A549 (cell line): ENCODE results near the gene GET4. TPM values are rescaled to one million over a fixed set of nuclear protein-coding genes. Genes with fewer than 3 reads are reported as not detected.

Source experiments
- ATAC-seq, 2 experiments: fragments of 200-7000 bp in 1 of 2; fragments of >200 bp in 1 of 2; cut with Nextera tagmentation in 1 of 2; cut with Tn5 transposase in 1 of 2; 3 replicates each; pipeline versions ENCODE4 v1.8.0 to v1.9.1; 2018 to 2020; ENCODE audit warnings: mild to moderate bottlenecking in 1 of 2, moderate library complexity in 1 of 2
- CTCF ChIA-PET: fragments of 300-600 bp; sonication (Branson Sonifier 250); formaldehyde crosslinking; extraction: SDS; loops from one replicate; lab custom pipeline; 2021; ENCODE audit warnings: antibody characterized with exemption, inconsistent platforms; lab: Yijun Ruan, JAX
- POLR2A ChIA-PET: fragments of 350-600 bp; formaldehyde crosslinking; extraction: SDS; loops from one replicate; lab custom pipeline; 2021; ENCODE audit warnings: antibody characterized with exemption, inconsistent platforms; lab: Yijun Ruan, JAX
- DNase-seq, 2 experiments: peaks; one replicate each; pipeline versions ENCODE4 v3.0.0 to v3.0.0-alpha.2; 2011 to 2016; ENCODE audit warnings: low read depth in 1 of 2, low spot score in 1 of 2
- FAIRE-seq: peaks from 2 replicates; lab custom pipeline; 2011; peaks lifted over from hg19 to GRCh38; lab: Jason Lieb, UNC
- H3K27ac ChIP-seq, 2 experiments: fragments of >200 bp; sonication (Bioruptor Twin); formaldehyde crosslinking; 3 replicates each; pipeline ENCODE4 v1.5.1; 2016 to 2017
- H3K4me1 ChIP-seq: fragments of >200 bp; sonication (Bioruptor Twin); formaldehyde crosslinking; 3 replicates; pipeline ENCODE4 v1.6.1; 2016
- H3K4me2 ChIP-seq: fragments of >200 bp; sonication (Bioruptor Twin); formaldehyde crosslinking; 3 replicates; pipeline ENCODE4 v1.6.1; 2016
- H3K4me3 ChIP-seq: fragments of >200 bp; sonication (Bioruptor Twin); formaldehyde crosslinking; 3 replicates; pipeline ENCODE4 v1.5.1; 2016
- H3K9me3 ChIP-seq: fragments of >200 bp; sonication (Bioruptor Twin); formaldehyde crosslinking; 3 replicates; pipeline ENCODE4 v1.6.1; 2016
- CBX2 ChIP-seq: fragments of 200-600 bp; sonication (generic); IDR thresholded peaks from 2 replicates; pipeline ENCODE4 v1.6.1; 2016; ENCODE audit warnings: low read depth, mild to moderate bottlenecking, borderline replicate concordance
- CHD4 ChIP-seq: fragments of 200-600 bp; sonication (generic); IDR thresholded peaks from 2 replicates; pipeline ENCODE4 v1.6.1; 2016; ENCODE audit warnings: antibody characterized with exemption, mild to moderate bottlenecking, borderline replicate concordance
- EP300 ChIP-seq, 2 experiments: fragments of >200 bp; sonication (Bioruptor Twin); formaldehyde crosslinking; IDR thresholded peaks; 2 replicates in 1 of 2; 3 replicates in 1 of 2; pipeline ENCODE4 v1.6.1; 2016 to 2017
- FOSB ChIP-seq: fragments of 250-450 bp; sonication (Bioruptor Pico); IDR thresholded peaks from 2 replicates; pipeline ENCODE4 v1.5.0; 2020; ENCODE audit warnings: mild to moderate bottlenecking, moderate library complexity
- GATA3 ChIP-seq: IDR thresholded peaks from 2 replicates; pipeline ENCODE4 v1.6.1; 2012; ENCODE audit warnings: borderline replicate concordance
- HDAC2 ChIP-seq: fragments of 200-600 bp; sonication (generic); IDR thresholded peaks from 2 replicates; pipeline ENCODE4 v1.6.1; 2016
- HEYL ChIP-seq: fragments of 250-450 bp; sonication (Bioruptor Pico); IDR thresholded peaks from 2 replicates; pipeline ENCODE4 v1.8.0; 2021; ENCODE audit warnings: mild to moderate bottlenecking, moderate library complexity
- HOXB13 ChIP-seq: fragments of 250-450 bp; sonication (Bioruptor Pico); IDR thresholded peaks from 2 replicates; pipeline ENCODE4 v1.5.0; 2020; ENCODE audit warnings: low read depth, mild to moderate bottlenecking, moderate library complexity
- HOXB5 ChIP-seq: fragments of 250-450 bp; sonication (Bioruptor Pico); IDR thresholded peaks from 2 replicates; pipeline ENCODE4 v1.5.0; 2020; ENCODE audit warnings: mild to moderate bottlenecking, moderate library complexity
- JUN ChIP-seq, 2 experiments: fragments of >200 bp; sonication (Bioruptor Twin); formaldehyde crosslinking; IDR thresholded peaks; 2 replicates in 1 of 2; 3 replicates in 1 of 2; pipeline ENCODE4 v1.6.1; 2016 to 2017
- KDM5A ChIP-seq: fragments of 200-600 bp; sonication (generic); IDR thresholded peaks from 2 replicates; pipeline ENCODE4 v1.6.1; 2016; ENCODE audit warnings: antibody characterized with exemption, mild to moderate bottlenecking
- NFE2L2 ChIP-seq: fragments of 150-350 bp; conservative IDR thresholded peaks from 2 replicates; pipeline ENCODE4 v1.6.1; 2014; ENCODE audit warnings: low read length
- NPAS2 ChIP-seq: fragments of 250-450 bp; sonication (Bioruptor Pico); IDR thresholded peaks from 2 replicates; pipeline ENCODE4 v1.8.0; 2022; ENCODE audit warnings: mild to moderate bottlenecking, moderate library complexity, borderline replicate concordance
- POLR2A ChIP-seq: IDR thresholded peaks from 2 replicates; pipeline ENCODE4 v1.6.1; 2012; ENCODE audit warnings: mild to moderate bottlenecking, low read length
- REST ChIP-seq: fragments of 200-600 bp; sonication (generic); IDR thresholded peaks from 2 replicates; pipeline ENCODE4 v1.6.1; 2016; ENCODE audit warnings: antibody characterized with exemption, mild to moderate bottlenecking, moderate library complexity
- RNF2 ChIP-seq: fragments of 200-600 bp; sonication (generic); IDR thresholded peaks from 2 replicates; pipeline ENCODE4 v1.6.1; 2016; ENCODE audit warnings: low read depth, mild to moderate bottlenecking, antibody characterized with exemption, moderate library complexity, borderline replicate concordance
- TFCP2L1 ChIP-seq: fragments of 250-450 bp; sonication (Bioruptor Pico); IDR thresholded peaks from 2 replicates; pipeline ENCODE4 v1.5.0; 2021; ENCODE audit warnings: mild to moderate bottlenecking
- USF2 ChIP-seq: fragments of 450-650 bp; IDR thresholded peaks from 2 replicates; pipeline ENCODE4 v1.6.1; 2014; ENCODE audit warnings: antibody characterized with exemption
- ZSCAN20 ChIP-seq: fragments of 250-450 bp; sonication (Bioruptor Pico); IDR thresholded peaks from 2 replicates; pipeline ENCODE4 v1.8.0; 2022; ENCODE audit warnings: mild to moderate bottlenecking, moderate library complexity
- WGBS: methylation state at CpG from one replicate; pipeline ENCODE4 v1.1.6; 2017; ENCODE audit errors: missing lambda C conversion rate; 5-methylcytosine and 5-hydroxymethylcytosine counted together
- polyA plus RNA-seq, 4 experiments: library from polyadenylated mRNA; depleted of rRNA in 3 of 4; stranded (reverse); fragments of >200 nt; fragmentation: RNase III in 1 of 4; extraction: RNeasy Plus Mini Kit Qiagen cat#74134 plus additional on column Dnase treatment in 1 of 4; gene quantifications; 2 replicates in 3 of 4; 3 replicates in 1 of 4; pipeline ENCODE4 v1.2.3, GENCODE V29; 2011 to 2017

Gene GET4
- polyA plus RNA-seq, 2 of the 4 experiments (the other 2 are of a cell fraction), result 26.1 to 37.0 TPM

GRCh38 chr7:891291-891690, 14.9 kb downstream of the GET4 start:
- no peak for TF ChIP-seq NPAS2 (CRISPR knock-in tag)
- POLR2A ChIA-PET, result no interaction called here
- FAIRE-seq (no peak), DNase-seq (no peak), ATAC-seq (no peak)
- Histone ChIP-seq H3K9me3 (no peaks in the 10 kb centered on the region), H3K4me2 (no peak overlapping the region), H3K4me3 (no peak overlapping the region), H3K4me1 (no peaks in the 10 kb centered on the region), H3K27ac (no peak overlapping the region)
- 95% methylated on average over 29 of the region's 29 CpGs for WGBS
- CTCF ChIA-PET, result interaction anchor here (0.8 to 2.2 kb wide), 3 partner anchors 10 to 20 kb away, joined by 3 to 7 read pairs (median 3); no protein-coding TSS in a partner anchor

GRCh38 chr7:891805-892204, 15.5 kb downstream of the GET4 start:
- Histone ChIP-seq H3K4me3 (no peak overlapping the region), H3K27ac (no peak overlapping the region), H3K9me3 (no peaks in the 10 kb centered on the region), H3K4me1 (no peaks in the 10 kb centered on the region), H3K4me2 (no peak overlapping the region)
- FAIRE-seq, result no peak
- no peak for TF ChIP-seq JUN (IDR thresholded peaks at IDR 0.05)
- TF ChIP-seq EP300 (IDR thresholded peaks at IDR 0.05), result no peak
- no peak for TF ChIP-seq HDAC2
- no peak for TF ChIP-seq CBX2
- no peak for TF ChIP-seq CHD4
- TF ChIP-seq NFE2L2, result no peak
- TF ChIP-seq FOSB (CRISPR knock-in tag), result no peak
- no peak for TF ChIP-seq HEYL (CRISPR knock-in tag)
- no peak for TF ChIP-seq RNF2
- TF ChIP-seq TFCP2L1 (CRISPR knock-in tag), result no peak
- TF ChIP-seq ZSCAN20, result no peak
- TF ChIP-seq USF2, result no peak
- TF ChIP-seq GATA3, result no peak
- no peak for TF ChIP-seq KDM5A
- no peak for TF ChIP-seq REST
- TF ChIP-seq HOXB13 (CRISPR knock-in tag), result no peak
- ChIA-PET POLR2A (no interaction called here), CTCF (interaction anchor here (0.8 to 2.2 kb wide), 3 partner anchors 10 to 18 kb away, joined by 3 to 7 read pairs (median 3); no protein-coding TSS in a partner anchor)
- no peak for ATAC-seq
- no peak for DNase-seq
- WGBS, result over 99% methylated on average over 18 of the region's 20 CpGs

GRCh38 chr7:892648-893593, 16.6 kb downstream of the GET4 start:
- no peak overlapping the region for H3K27ac ChIP-seq
- no peak overlapping the region for H3K4me3 ChIP-seq
- WGBS, result 94% methylated on average over 37 of the region's 48 CpGs
- CTCF ChIA-PET, result interaction anchor here (1.2 to 2.2 kb wide), 3 partner anchors 8 to 15 kb away, joined by 3 to 7 read pairs (median 4); no protein-coding TSS in a partner anchor
- DNase-seq, result no peak
- POLR2A ChIA-PET, result no interaction called here
- TF ChIP-seq HOXB5 (CRISPR knock-in tag) (no peak), POLR2A (peak; percentile 9; the same call in 1 of the 2 replicates)
- TF ChIP-seq, all 56 proteins: peak for 1
- Histone ChIP-seq H3K9me3 (no peaks in the 10 kb centered on the region), H3K4me1 (no peaks in the 10 kb centered on the region), H3K4me2 (no peak overlapping the region)
- no peak for ATAC-seq
- no peak for FAIRE-seq
